ENCODE measurements around the gene STUB1.

Gene STUB1

DNA sequence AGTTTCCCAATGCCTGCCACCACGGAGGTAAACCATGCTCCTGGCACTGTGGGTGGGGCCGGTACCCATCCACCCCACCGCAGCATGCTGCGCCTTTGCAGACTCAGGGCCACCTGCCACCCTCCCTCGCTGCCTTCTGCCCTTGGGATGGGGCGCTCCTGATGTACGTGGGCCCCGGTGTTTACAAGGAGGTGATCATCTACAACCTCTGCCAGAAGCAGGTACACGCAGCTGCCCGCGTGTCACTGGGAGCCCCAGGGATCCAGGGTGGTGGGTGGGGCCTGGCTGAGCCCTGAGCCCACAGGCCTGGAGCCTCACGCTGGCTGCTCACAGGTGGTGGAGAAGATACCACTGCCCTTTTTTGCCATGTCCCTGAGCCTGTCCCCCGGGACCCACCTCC lies 13.6 kb upstream of the STUB1 start:
- no peak for DNase-seq (ENCODE audit: low read depth, low spot score)

DNA sequence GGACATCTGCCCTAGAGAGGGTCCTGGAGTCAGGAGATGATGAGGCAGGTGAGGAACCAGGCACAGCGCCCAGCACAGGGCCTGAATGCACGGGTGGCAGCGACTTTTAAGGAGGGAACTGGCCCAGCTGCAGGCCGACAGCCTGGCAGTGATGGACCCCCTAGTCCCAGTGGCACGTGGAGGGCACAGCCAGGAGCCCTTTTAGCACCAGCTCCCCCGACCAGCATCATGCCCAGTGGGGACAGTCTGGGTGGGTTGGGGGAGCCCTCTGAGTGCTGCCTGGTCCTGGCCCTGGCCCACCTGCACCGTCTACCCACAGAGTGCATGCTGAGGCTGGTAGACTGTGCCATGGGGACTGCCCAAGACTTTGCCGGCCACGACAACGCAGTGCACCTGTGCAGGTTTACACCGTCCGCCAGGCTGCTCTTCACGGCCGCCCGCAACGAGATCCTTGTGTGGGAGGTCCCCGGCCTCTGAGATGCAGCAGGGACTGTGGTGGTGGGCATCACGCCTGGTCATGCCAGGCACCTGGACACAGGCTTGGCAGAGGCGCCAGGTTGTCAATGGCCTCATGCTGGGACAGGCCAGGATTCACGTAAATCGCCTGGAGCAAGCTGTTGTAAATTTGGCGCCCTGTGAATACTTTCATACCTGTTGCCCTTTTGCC lies 13.0 kb upstream of the STUB1 start:
- DNase-seq (ENCODE audit: low read depth, low spot score): no peak

DNA sequence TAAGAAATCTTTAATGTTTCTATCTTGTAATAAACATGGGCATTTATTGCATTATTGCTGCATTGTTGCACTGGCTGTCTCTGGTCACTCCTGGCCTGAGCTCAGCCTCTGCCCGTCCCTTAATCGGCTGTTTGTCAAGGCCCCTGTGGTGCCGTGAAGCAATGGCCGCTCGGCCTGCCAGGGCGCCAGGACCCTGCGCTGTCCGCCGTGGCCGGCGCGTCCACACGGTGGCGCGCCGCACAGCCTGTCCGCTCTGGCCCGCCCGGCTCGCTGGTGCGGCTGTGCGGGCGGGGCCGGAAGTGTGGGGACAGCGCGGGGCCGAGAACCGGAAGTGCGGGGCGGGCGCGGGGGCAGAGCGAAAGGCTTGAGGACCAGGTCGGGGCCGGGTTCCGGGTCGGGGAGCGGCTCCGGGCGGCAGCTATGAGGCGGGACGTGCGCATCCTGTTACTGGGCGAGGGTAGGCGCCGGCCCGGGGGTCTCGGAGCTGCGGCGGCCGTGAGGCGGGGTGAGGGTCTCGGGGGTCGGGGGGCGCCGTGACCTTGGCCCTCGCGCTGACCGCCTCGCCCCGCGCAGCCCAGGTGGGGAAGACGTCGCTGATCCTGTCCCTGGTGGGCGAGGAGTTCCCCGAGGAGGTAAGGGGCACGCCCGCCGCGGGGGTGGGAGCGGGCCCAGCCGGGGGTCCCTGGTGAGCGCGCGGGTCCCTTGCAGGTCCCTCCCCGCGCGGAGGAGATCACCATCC lies 12.3 kb upstream of the STUB1 start, which contains the start of gene RHOT2:
RHOT2 (plus strand) TSS at position 353 of the 739 bp plus-strand sequence; CDS start at position 421, 68 bp downstream.
- peak; percentile 98 for DNase-seq (ENCODE audit: low read depth, low spot score)

DNA sequence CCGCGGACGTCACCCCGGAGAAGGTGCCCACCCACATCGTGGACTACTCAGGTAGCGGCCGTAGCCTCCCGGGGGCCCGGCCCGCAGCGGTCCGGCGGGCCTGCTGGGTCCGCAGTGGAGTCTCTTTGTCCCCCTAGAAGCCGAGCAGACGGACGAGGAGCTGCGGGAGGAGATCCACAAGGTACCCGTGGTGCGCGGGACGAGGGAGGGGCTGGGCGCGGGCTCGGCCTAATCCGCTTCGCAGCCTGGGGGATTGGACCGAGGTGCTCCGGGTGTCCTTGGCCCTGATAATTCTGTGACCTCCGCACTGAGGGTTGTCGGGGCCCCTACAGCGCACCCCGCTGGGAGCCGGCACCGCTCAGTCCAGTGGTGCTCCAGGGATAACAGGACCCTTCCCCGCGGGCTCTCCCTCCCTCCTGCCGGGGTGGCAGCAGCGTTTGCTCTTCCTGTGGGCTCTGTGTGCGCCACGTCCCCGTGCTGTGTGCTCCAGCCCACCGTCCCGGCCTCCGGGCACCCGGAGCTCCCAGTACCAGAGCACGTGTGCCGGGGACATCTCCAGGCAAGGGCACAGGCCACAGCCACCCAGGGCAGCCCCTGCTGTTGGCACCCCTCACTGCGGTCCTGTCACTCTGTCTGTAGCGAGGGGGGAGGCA lies 11.6 kb upstream of the STUB1 start:
- DNase-seq (ENCODE audit: low read depth, low spot score): peak; percentile 51

DNA sequence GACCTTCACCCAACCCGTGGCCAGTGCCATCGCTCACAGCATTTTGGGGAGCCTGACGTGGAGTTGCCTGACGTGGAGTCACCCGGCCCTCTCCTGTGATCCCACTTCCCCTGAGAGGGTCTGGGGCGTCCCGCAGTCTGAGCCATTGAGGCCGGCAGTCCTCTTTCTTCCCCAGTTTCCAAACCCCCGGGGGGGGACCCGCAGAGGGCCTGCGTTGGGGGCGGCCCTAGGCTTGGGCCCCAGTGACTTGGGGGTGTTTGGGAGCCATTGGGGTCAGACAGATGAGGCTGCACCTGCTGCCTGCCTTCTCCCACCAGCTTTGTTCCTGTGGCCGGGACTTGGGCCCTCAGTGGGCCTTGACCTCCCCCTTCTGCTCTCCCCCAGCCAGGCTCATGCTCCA lies 10.5 kb upstream of the STUB1 start:
- DNase-seq (ENCODE audit: low read depth, low spot score): no peak

- DNase-seq (ENCODE audit: low read depth, low spot score): no peak
These were observed 9.5 kb upstream of the STUB1 start for GRCh38 chr16:670485-671352.

DNA sequence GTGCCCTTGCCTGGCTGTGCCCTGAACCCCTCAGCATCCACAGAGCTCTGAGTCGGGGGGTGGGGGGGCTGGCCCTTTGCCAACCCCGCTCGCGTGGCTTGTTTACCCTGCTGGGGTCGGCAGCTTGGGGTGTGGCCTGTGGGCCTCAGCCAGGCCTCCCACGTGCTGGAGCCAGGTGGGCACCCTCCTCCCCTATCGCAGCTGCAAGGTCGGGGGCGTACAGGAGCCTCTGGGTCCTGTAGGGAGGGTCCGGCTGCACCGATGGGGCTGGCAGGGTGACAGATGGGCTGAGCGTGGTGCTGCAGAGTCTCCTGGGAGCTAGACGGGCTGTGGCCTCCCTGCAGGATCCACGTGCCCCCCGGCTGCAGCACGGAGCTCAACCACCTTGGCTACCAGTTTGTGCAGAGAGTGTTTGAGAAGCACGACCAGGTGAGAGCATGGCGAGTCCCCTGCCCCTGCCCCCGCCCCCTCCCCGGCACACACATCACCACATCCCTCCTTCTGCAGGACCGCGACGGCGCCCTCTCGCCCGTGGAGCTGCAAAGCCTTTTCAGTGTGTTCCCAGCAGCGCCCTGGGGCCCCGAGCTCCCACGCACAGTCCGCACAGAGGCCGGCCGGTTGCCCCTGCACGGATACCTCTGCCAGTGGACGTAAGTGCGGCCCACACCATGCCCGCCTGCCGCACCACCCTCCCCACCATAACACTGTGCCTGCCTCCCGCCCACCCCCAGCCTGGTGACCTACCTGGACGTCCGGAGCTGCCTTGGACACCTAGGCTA lies 8.7 kb upstream of the STUB1 start:
- no peak for DNase-seq (ENCODE audit: low read depth, low spot score)

DNA sequence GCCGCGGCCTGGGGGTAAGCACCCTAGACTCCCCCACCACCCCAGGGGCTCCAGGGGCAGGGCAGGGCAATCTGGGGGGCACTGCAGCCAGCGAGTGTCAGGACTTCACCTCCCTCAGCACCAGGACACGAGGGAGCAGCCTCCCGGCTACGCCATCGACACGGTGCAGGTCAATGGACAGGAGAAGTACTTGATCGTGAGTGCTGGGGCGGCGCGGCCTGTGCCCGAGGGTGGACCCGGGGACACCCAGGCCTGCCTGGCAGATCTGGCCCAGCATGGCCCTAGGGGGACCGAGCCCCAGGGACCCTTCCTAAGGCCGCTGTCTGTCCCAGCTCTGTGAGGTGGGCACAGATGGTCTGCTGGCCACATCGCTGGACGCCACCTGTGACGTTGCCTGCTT lies 7.8 kb upstream of the STUB1 start:
- no peak for DNase-seq (ENCODE audit: low read depth, low spot score)

GRCh38 chr16:672851-673250 lies 7.4 kb upstream of the STUB1 start:
- DNase-seq (ENCODE audit: low read depth, low spot score): no peak

DNA sequence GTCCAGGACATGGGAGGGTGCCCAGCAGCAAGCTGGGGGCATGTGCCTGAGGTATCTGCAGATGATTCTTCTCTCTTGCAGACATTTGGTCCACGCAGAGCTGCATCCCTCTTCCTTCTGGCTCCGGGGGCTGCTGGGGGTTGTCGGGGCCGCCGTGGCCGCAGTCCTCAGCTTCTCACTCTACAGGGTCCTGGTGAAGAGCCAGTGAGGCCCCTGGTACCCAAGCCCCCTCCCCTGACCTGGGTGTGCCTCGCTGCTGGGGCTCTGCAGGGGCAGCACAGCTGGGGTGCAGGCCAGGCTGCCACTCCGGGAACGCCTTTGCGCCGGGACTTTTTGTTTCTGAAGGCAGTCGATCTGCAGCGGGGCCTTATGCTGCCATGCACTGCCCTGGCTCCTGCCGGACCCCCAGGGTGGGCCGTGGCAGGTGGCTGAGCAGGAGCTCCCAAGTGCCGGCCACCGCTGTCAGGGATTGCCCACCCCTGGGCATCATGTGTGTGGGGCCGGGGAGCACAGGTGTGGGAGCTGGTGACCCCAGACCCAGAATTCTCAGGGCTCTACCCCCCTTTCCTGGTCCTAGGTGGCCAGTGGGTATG lies 6.7 kb upstream of the STUB1 start:
- no peak for DNase-seq (ENCODE audit: low read depth, low spot score)

DNA sequence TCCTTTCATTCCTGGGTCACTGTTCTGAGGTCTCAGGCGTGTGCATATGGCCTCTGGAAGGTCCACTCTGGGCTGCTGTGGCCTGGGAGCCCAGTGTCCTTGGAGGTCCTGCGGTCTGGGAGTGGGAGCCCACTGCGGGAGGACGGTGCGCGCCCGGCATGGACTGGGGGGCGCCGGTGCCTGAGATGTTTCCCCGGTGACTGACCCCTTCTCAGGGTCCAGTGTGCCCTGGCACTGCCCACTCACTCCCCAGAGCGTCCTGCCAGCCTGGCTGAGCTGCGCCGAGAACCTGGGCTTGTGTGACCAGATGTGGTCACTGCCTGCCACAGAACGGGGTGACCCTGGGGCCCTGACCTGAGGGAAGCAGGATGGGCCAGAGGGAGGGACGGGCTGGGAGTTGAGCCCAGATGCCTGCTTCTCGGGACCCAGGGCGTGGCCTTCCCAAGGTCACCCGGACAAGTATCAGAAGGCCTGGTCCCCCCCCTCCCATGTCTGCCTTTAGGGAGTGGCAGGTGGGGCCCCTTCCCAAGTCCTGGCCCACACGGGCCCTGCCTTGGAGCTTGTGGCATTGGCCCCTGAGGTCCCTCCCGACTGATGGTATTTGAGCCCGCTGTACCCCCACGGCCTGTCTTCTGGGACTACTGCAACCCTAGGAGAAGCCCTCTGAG lies 5.9 kb upstream of the STUB1 start:
- no peak for DNase-seq (ENCODE audit: low read depth, low spot score)

GRCh38 chr16:674968-675883 lies 5.0 kb upstream of the STUB1 start, which contains the start of gene RHBDL1:
RHBDL1 (plus strand) TSS chr16:675671; CDS start chr16:675791, 120 bp downstream.
- peak; percentile 48 for DNase-seq (ENCODE audit: low read depth, low spot score)

DNA sequence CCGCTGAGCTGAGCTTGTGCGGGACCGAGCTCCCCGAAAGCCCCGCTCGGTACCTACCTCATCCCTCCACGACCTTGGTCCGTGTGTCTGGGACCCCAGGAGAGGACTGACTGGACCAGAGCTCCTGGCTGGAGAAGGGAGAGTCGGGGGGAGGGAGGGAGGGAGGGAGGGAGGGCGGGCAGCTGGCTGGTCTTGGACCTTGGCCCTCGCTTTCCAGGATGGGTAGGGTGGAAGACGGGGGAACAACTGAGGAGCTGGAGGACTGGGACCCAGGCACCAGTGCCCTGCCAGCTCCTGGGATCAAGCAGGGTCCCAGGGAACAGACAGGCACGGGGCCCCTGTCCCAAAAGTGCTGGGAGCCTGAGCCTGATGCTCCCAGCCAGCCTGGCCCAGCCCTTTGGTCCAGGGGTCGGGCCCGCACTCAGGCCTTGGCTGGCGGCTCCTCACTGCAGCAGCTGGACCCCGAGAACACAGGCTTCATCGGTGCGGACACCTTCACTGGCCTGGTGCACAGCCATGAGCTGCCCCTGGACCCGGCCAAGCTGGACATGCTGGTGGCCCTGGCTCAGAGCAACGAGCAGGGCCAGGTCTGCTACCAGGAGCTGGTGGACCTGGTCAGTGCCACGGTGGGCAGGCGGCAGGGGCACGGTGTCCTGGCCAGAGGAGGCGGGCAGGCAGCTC lies 4.2 kb upstream of the STUB1 start:
- DNase-seq (ENCODE audit: low read depth, low spot score): no peak

GRCh38 chr16:676565-676902 lies 3.7 kb upstream of the STUB1 start:
- no peak for DNase-seq (ENCODE audit: low read depth, low spot score)

GRCh38 chr16:676913-677312 lies 3.3 kb upstream of the STUB1 start:
- DNase-seq (ENCODE audit: low read depth, low spot score): no peak

GRCh38 chr16:677316-678190 lies 2.7 kb upstream of the STUB1 start:
- no peak for DNase-seq (ENCODE audit: low read depth, low spot score)

GRCh38 chr16:678209-678857 lies 1.9 kb upstream of the STUB1 start:
- DNase-seq (ENCODE audit: low read depth, low spot score): no peak

Measured in astrocyte of the hippocampus (primary cell).